Measurements from ENCODE around the gene NRN1L.
"Not testable (repeated sequence)": the region's sequence is repeated elsewhere in the genome, so short reads cannot be mapped to it uniquely, and the experiment has no call there.

NRN1L gene

GRCh38 chr16:67861877-67862276 is 22.8 kb upstream of the NRN1L start:
- no peak overlapping the region for H3K4me2 ChIP-seq (ENCODE audit: insufficient read depth, low read length, poor library complexity, severe bottlenecking)
- peaks cover 18% of the 10 kb centered on the region for H3K79me1 ChIP-seq (ENCODE audit: low read depth, low read length)
- no peak overlapping the region for H2AFZ ChIP-seq (ENCODE audit: low read length)
- no peak overlapping the region for H3K9ac ChIP-seq (ENCODE audit: low read depth, low read length, poor library complexity)
- peaks cover 0 to 8% of the 10 kb centered on the region in 2 donors for H3K4me1 ChIP-seq (ENCODE audit: control insufficient read depth in 2 of 2, insufficient read depth in 1 of 2, low read depth in 1 of 2, low read length in 2 of 2)
- H4K8ac ChIP-seq (ENCODE audit: low read depth, low read length): no peak overlapping the region
- WGBS, 2 donors (ENCODE audit: extremely low coverage in 2 of 2, insufficient read length in 2 of 2, insufficient replicate concordance in 1 of 2): no CpG with 5 or more reads among the region's 6 CpGs
- no peaks in the 10 kb centered on the region for H3K9me3 ChIP-seq (replicated peaks in 1 of 2; ENCODE audit: control insufficient read depth in 2 of 2, insufficient read depth in 1 of 2, low read depth in 1 of 2, low read length in 2 of 2)
- H3K27ac ChIP-seq (replicated peaks; ENCODE audit: low read length): no peak overlapping the region
- no peak overlapping the region for H3K23ac ChIP-seq (ENCODE audit: low read depth, low read length, poor library complexity)
- no peak overlapping the region for H2BK15ac ChIP-seq (ENCODE audit: low read length)
- H2AK5ac ChIP-seq (ENCODE audit: low read depth, low read length): no peak overlapping the region
- no peak overlapping the region for H4K91ac ChIP-seq (ENCODE audit: low read depth, low read length, poor library complexity)
- no peak overlapping the region for H3K14ac ChIP-seq (ENCODE audit: low read length)
- H3K36me3 ChIP-seq (replicated peaks in 1 of 2; ENCODE audit: control insufficient read depth in 2 of 2, insufficient read depth in 2 of 2, low read length in 2 of 2): peaks cover 19 to 87% of the 10 kb centered on the region in 2 donors
- no peak overlapping the region for H3K4me3 ChIP-seq (ENCODE audit: low read length in 2 of 2)
- H2BK5ac ChIP-seq (ENCODE audit: low read length): no peak overlapping the region
- H2BK120ac ChIP-seq (ENCODE audit: low read depth, low read length): no peak overlapping the region
- H3K27me3 ChIP-seq (ENCODE audit: control insufficient read depth in 3 of 3, insufficient read depth in 3 of 3, low read depth in 1 of 3, low read length in 3 of 3): no peaks in the 10 kb centered on the region
- H2BK12ac ChIP-seq (ENCODE audit: low read length): no peak overlapping the region
- DNase-seq (ENCODE audit: low spot score): no peak
- no peak overlapping the region for H3K18ac ChIP-seq (ENCODE audit: low read length)
- H3K4ac ChIP-seq (ENCODE audit: low read length): no peak overlapping the region

- Histone ChIP-seq H3K9ac (ENCODE audit: low read depth, low read length, poor library complexity) (no peak overlapping the region), H3K4me3 (ENCODE audit: low read length in 2 of 2) (no peak overlapping the region), H2AFZ (ENCODE audit: low read length) (no peak overlapping the region), H3K27ac (replicated peaks; ENCODE audit: low read length) (no peak overlapping the region), H3K14ac (ENCODE audit: low read length) (no peak overlapping the region), H3K4ac (ENCODE audit: low read length) (no peak overlapping the region), H4K91ac (ENCODE audit: low read depth, low read length, poor library complexity) (no peak overlapping the region), H3K4me2 (ENCODE audit: insufficient read depth, low read length, poor library complexity, severe bottlenecking) (no peak overlapping the region), H2BK5ac (ENCODE audit: low read length) (no peak overlapping the region), H3K9me3 (replicated peaks in 1 of 2; ENCODE audit: control insufficient read depth in 2 of 2, insufficient read depth in 1 of 2, low read depth in 1 of 2, low read length in 2 of 2) (no peaks in the 10 kb centered on the region), H3K18ac (ENCODE audit: low read length) (no peak overlapping the region), H3K23ac (ENCODE audit: low read depth, low read length, poor library complexity) (no peak overlapping the region), H4K8ac (ENCODE audit: low read depth, low read length) (no peak overlapping the region), H3K4me1 (ENCODE audit: control insufficient read depth in 2 of 2, insufficient read depth in 1 of 2, low read depth in 1 of 2, low read length in 2 of 2) (peaks cover 0 to 5% of the 10 kb centered on the region in 2 donors), H2AK5ac (ENCODE audit: low read depth, low read length) (no peak overlapping the region), H2BK120ac (ENCODE audit: low read depth, low read length) (no peak overlapping the region), H2BK12ac (ENCODE audit: low read length) (no peak overlapping the region), H2BK15ac (ENCODE audit: low read length) (no peak overlapping the region), H3K27me3 (ENCODE audit: control insufficient read depth in 3 of 3, insufficient read depth in 3 of 3, low read depth in 1 of 3, low read length in 3 of 3) (no peaks in the 10 kb centered on the region), H3K36me3 (replicated peaks in 1 of 2; ENCODE audit: control insufficient read depth in 2 of 2, insufficient read depth in 2 of 2, low read length in 2 of 2) (peaks cover 23 to 88% of the 10 kb centered on the region in 2 donors), H3K79me1 (ENCODE audit: low read depth, low read length) (peaks cover 15% of the 10 kb centered on the region)
- no peak for DNase-seq (ENCODE audit: low spot score)
- no CpG with 5 or more reads among the region's 11 CpGs for WGBS, 2 donors (ENCODE audit: extremely low coverage in 2 of 2, insufficient read length in 2 of 2, insufficient replicate concordance in 1 of 2)
Measured at GRCh38 chr16:67862623-67863583, 21.8 kb upstream of the NRN1L start.

- H2AFZ ChIP-seq (ENCODE audit: low read length); H2BK5ac ChIP-seq (ENCODE audit: low read length); H4K8ac ChIP-seq (ENCODE audit: low read depth, low read length); H2BK15ac ChIP-seq (ENCODE audit: low read length); H3K27me3 ChIP-seq (ENCODE audit: control insufficient read depth in 3 of 3, insufficient read depth in 3 of 3, low read depth in 1 of 3, low read length in 3 of 3); H3K9me3 ChIP-seq (replicated peaks in 1 of 2; ENCODE audit: control insufficient read depth in 2 of 2, insufficient read depth in 1 of 2, low read depth in 1 of 2, low read length in 2 of 2); H3K4me2 ChIP-seq (ENCODE audit: insufficient read depth, low read length, poor library complexity, severe bottlenecking); H3K4me3 ChIP-seq (ENCODE audit: low read length in 2 of 2); H2BK120ac ChIP-seq (ENCODE audit: low read depth, low read length); H2BK12ac ChIP-seq (ENCODE audit: low read length); H3K9ac ChIP-seq (ENCODE audit: low read depth, low read length, poor library complexity); H3K14ac ChIP-seq (ENCODE audit: low read length); DNase-seq (ENCODE audit: low spot score); H3K27ac ChIP-seq (replicated peaks; ENCODE audit: low read length); H3K4me1 ChIP-seq (ENCODE audit: control insufficient read depth in 2 of 2, insufficient read depth in 1 of 2, low read depth in 1 of 2, low read length in 2 of 2); H2AK5ac ChIP-seq (ENCODE audit: low read depth, low read length); H3K4ac ChIP-seq (ENCODE audit: low read length); H3K18ac ChIP-seq (ENCODE audit: low read length); H4K91ac ChIP-seq (ENCODE audit: low read depth, low read length, poor library complexity); H3K23ac ChIP-seq (ENCODE audit: low read depth, low read length, poor library complexity): not testable (repeated sequence)
- peaks cover 15% of the 10 kb centered on the region for H3K79me1 ChIP-seq (ENCODE audit: low read depth, low read length)
- WGBS, 2 donors (ENCODE audit: extremely low coverage in 2 of 2, insufficient read length in 2 of 2, insufficient replicate concordance in 1 of 2): no CpG with 5 or more reads among the region's 6 CpGs
- peaks cover 31 to 92% of the 10 kb centered on the region in 2 donors for H3K36me3 ChIP-seq (replicated peaks in 1 of 2; ENCODE audit: control insufficient read depth in 2 of 2, insufficient read depth in 2 of 2, low read length in 2 of 2)
Measured at GRCh38 chr16:67864044-67864443, 20.6 kb upstream of the NRN1L start.

- H3K18ac ChIP-seq (ENCODE audit: low read length): no peak overlapping the region
- peaks cover 31 to 91% of the 10 kb centered on the region in 2 donors for H3K36me3 ChIP-seq (replicated peaks in 1 of 2; ENCODE audit: control insufficient read depth in 2 of 2, insufficient read depth in 2 of 2, low read length in 2 of 2)
- H3K27me3 ChIP-seq (ENCODE audit: control insufficient read depth in 3 of 3, insufficient read depth in 3 of 3, low read depth in 1 of 3, low read length in 3 of 3): no peaks in the 10 kb centered on the region
- no peak overlapping the region for H2AK5ac ChIP-seq (ENCODE audit: low read depth, low read length)
- no peak overlapping the region for H2BK5ac ChIP-seq (ENCODE audit: low read length)
- no peak overlapping the region for H2BK120ac ChIP-seq (ENCODE audit: low read depth, low read length)
- no peaks in the 10 kb centered on the region for H3K9me3 ChIP-seq (replicated peaks in 1 of 2; ENCODE audit: control insufficient read depth in 2 of 2, insufficient read depth in 1 of 2, low read depth in 1 of 2, low read length in 2 of 2)
- H3K4ac ChIP-seq (ENCODE audit: low read length): no peak overlapping the region
- H3K9ac ChIP-seq (ENCODE audit: low read depth, low read length, poor library complexity): no peak overlapping the region
- H3K23ac ChIP-seq (ENCODE audit: low read depth, low read length, poor library complexity): no peak overlapping the region
- H3K4me1 ChIP-seq (ENCODE audit: control insufficient read depth in 2 of 2, insufficient read depth in 1 of 2, low read depth in 1 of 2, low read length in 2 of 2): peaks cover 0 to 5% of the 10 kb centered on the region in 2 donors
- H3K27ac ChIP-seq (replicated peaks; ENCODE audit: low read length): no peak overlapping the region
- H4K8ac ChIP-seq (ENCODE audit: low read depth, low read length): no peak overlapping the region
- no peak overlapping the region for H3K14ac ChIP-seq (ENCODE audit: low read length)
- no peak overlapping the region for H2BK12ac ChIP-seq (ENCODE audit: low read length)
- no peak overlapping the region for H2AFZ ChIP-seq (ENCODE audit: low read length)
- no CpG with 5 or more reads among the region's 2 CpGs for WGBS, 2 donors (ENCODE audit: extremely low coverage in 2 of 2, insufficient read length in 2 of 2, insufficient replicate concordance in 1 of 2)
- peaks cover 15% of the 10 kb centered on the region for H3K79me1 ChIP-seq (ENCODE audit: low read depth, low read length)
- H4K91ac ChIP-seq (ENCODE audit: low read depth, low read length, poor library complexity): no peak overlapping the region
- H3K4me2 ChIP-seq (ENCODE audit: insufficient read depth, low read length, poor library complexity, severe bottlenecking): no peak overlapping the region
- no peak for DNase-seq (ENCODE audit: low spot score)
- H2BK15ac ChIP-seq (ENCODE audit: low read length): no peak overlapping the region
- H3K4me3 ChIP-seq (ENCODE audit: low read length in 2 of 2): no peak overlapping the region
Measured at GRCh38 chr16:67864594-67864993, 20.1 kb upstream of the NRN1L start.

Measured in neuronal stem cell (in vitro differentiated cells).